Heart left ventricle (tissue), 16 donors: ENCODE measurements around the gene HMX1. TPM values are rescaled to one million over a fixed set of nuclear protein-coding genes. Genes with fewer than 3 reads are reported as not detected.

Source experiments
- ATAC-seq, 4 donors: fragments of 200-7000 bp; cut with Tn5 transposase; one replicate each; pipeline ENCODE4 v1.9.1; 2020 to 2022; ENCODE audit warnings: moderate library complexity in 4 of 4, mild to moderate bottlenecking in 3 of 4, moderate number of reproducible peaks in 1 of 4
- DNase-seq, 5 donors: peaks; one replicate each; pipeline ENCODE4 v3.0.0-alpha.2; 2020
- H3K27ac ChIP-seq, 12 donors: fragments of 200-600 bp; sonication (generic) in 4 of 12; one replicate each; pipeline versions ENCODE4 v1.5.0 to v1.8.0; 2016 to 2022; ENCODE audit warnings: mild to moderate bottlenecking in 2 of 12
- H3K27me3 ChIP-seq, 9 donors: fragments of 200-600 bp; sonication (generic) in 2 of 9; one replicate each; pipeline versions ENCODE4 v1.5.1 to v1.8.0; 2016 to 2022; ENCODE audit warnings: mild to moderate bottlenecking in 3 of 9
- H3K36me3 ChIP-seq, 9 donors: fragments of 200-600 bp; sonication (generic) in 2 of 9; one replicate each; pipeline versions ENCODE4 v1.5.0 to v1.8.0; 2018 to 2022; ENCODE audit warnings: mild to moderate bottlenecking in 2 of 9
- H3K4me1 ChIP-seq, 12 donors: fragments of 200-600 bp; sonication (generic) in 4 of 12; one replicate each; pipeline versions ENCODE4 v1.5.0 to v1.8.0; 2016 to 2022; ENCODE audit warnings: mild to moderate bottlenecking in 3 of 12
- H3K4me3 ChIP-seq, 12 donors: fragments of 200-600 bp; sonication (generic) in 4 of 12; one replicate each; pipeline versions ENCODE4 v1.5.0 to v1.8.0; 2017 to 2022; ENCODE audit warnings: mild to moderate bottlenecking in 9 of 12, moderate library complexity in 4 of 12
- H3K9me3 ChIP-seq, 12 donors: fragments of 200-600 bp; sonication (generic) in 4 of 12; one replicate each; pipeline versions ENCODE4 v1.5.0 to v1.8.0; 2016 to 2022; ENCODE audit warnings: mild to moderate bottlenecking in 1 of 12
- POLR2A ChIP-seq, 2 donors: fragments of 450-650 bp; IDR thresholded peaks; one replicate each; pipeline ENCODE4 v1.6.1; 2017; ENCODE audit warnings: antibody characterized with exemption in 2 of 2, mild to moderate bottlenecking in 2 of 2, moderate library complexity in 2 of 2
- WGBS, 4 donors: extraction: QIAGEN DNeasy Blood & Tissue Kit in 2 of 4; methylation state at CpG; one replicate each; pipeline versions ENCODE4 v1.1.5 to v1.1.7; 2013 to 2018; 5-methylcytosine and 5-hydroxymethylcytosine counted together
- intact Hi-C, 10 donors: fragments of 100-400 bp; cut with DNase I; formaldehyde crosslinking; loops; one replicate each; pipeline versions ENCODE4 v1.11.1 to v1.14.2; 2022
- polyA plus RNA-seq, 2 donors: library from polyadenylated mRNA; stranded (reverse); fragments of 200-250 nt; gene quantifications; one replicate each; pipeline ENCODE4 v1.2.3, GENCODE V29; 2013
- total RNA-seq, 9 donors: library from RNA; depleted of rRNA in 2 of 9; stranded (reverse); fragments of >200 nt in 2 of 9; fragmentation: NEBNext Ultra II Directional in 3 of 9; extraction: Animal tissue kit (Norgen Biotek cat#: 25700) in 3 of 9; gene quantifications; one replicate each; pipeline versions ENCODE4 v1.1.0 to v1.2.4, GENCODE V29; 2016 to 2023
- TF ChIP-seq, protein P1 (sequence below), 12 donors: fragments of 200-600 bp; sonication (generic) in 4 of 12; IDR thresholded peaks; one replicate each; pipeline versions ENCODE4 v1.5.0 to v1.8.0; 2018 to 2022; ENCODE audit warnings: antibody characterized with exemption in 12 of 12, mild to moderate bottlenecking in 5 of 12
- donor health status: ischemic (EF 13 %, LVEDD 7.1; RV severe dilation, severe dysfunction).
- donor health status: healthy with polysubstance abuse.
- donor health status: DM: no; HTN: yes; CAD: no.
- donor health status: DM: no; HTN: no; CAD: no.
- donor health status: ischemic (EF 25% LVEDD 6.9; RV normal size, moderate dysfunction).
- donor health status: ischemic (EF 25% LVEDD 5.7; RV mildly dilated, moderate dysfunction).
- donor health status: healthy.
- donor health status: DM: yes; HTN: yes; CAD: no.
- donor health status: ischemic (EF 35%, LVEDD 5.7; RV mildly dilated, moderate dysfunction).
- donor health status: nonischemic (EF 11% LVEDD 7.7; RV severe dilation, severe dysfunction).
- donor health status: DM: yes; HTN: yes; CAD: no.
- donor health status: PGD.
- donor health status: ischemic (EF 29% LVEDD 5.4; RV normal size, mild dysfunction).
- donor health status: nonischemic (EF 23%, LVEDD 6.1; RV moderate dilation, normal function).

HMX1 gene
- total and polyA plus RNA-seq, 11 donors = 0.25 TPM; not detected in 10

- DNase-seq (peak in 2 of 5 donors; percentile 24 to 54), ATAC-seq (no peak)
- H3K27me3 ChIP-seq = peaks cover 67 to 100% (median 95%) of the 10 kb centered on the region in 9 donors
- H3K36me3 ChIP-seq = no peaks in the 10 kb centered on the region
- intact Hi-C loops = no loop called here
- peak overlapping the region in 7 of 12 donors; percentile 17 to 43 (median 32) for H3K4me3 ChIP-seq
- 2% methylated on average over 41 to 51 of the region's 51 CpGs for WGBS, 4 donors
- no peak for TF ChIP-seq POLR2A (IDR thresholded peaks at IDR 0.05)
- TF ChIP-seq, protein P1, sequence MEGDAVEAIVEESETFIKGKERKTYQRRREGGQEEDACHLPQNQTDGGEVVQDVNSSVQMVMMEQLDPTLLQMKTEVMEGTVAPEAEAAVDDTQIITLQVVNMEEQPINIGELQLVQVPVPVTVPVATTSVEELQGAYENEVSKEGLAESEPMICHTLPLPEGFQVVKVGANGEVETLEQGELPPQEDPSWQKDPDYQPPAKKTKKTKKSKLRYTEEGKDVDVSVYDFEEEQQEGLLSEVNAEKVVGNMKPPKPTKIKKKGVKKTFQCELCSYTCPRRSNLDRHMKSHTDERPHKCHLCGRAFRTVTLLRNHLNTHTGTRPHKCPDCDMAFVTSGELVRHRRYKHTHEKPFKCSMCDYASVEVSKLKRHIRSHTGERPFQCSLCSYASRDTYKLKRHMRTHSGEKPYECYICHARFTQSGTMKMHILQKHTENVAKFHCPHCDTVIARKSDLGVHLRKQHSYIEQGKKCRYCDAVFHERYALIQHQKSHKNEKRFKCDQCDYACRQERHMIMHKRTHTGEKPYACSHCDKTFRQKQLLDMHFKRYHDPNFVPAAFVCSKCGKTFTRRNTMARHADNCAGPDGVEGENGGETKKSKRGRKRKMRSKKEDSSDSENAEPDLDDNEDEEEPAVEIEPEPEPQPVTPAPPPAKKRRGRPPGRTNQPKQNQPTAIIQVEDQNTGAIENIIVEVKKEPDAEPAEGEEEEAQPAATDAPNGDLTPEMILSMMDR (IDR thresholded peaks at IDR 0.05) = no peak
- peaks cover 0 to 9% (median 0%) of the 10 kb centered on the region in 12 donors for H3K9me3 ChIP-seq
- peaks cover 0 to 37% (median 10%) of the 10 kb centered on the region in 12 donors for H3K4me1 ChIP-seq
- no peak overlapping the region for H3K27ac ChIP-seq
These were observed 14.6 kb downstream of the HMX1 start for GRCh38 chr4:8856835-8857621.

GRCh38 chr4:8855818-8856245 lies 15.8 kb downstream of the HMX1 start:
- DNase-seq = peak in 1 of 5 donors; percentile 36
- Histone ChIP-seq H3K4me1 (peaks cover 0 to 26% (median 10%) of the 10 kb centered on the region in 12 donors), H3K27me3 (peaks cover 56 to 100% (median 89%) of the 10 kb centered on the region in 9 donors), H3K4me3 (no peak overlapping the region), H3K36me3 (no peaks in the 10 kb centered on the region), H3K9me3 (peaks cover 0 to 9% (median 0%) of the 10 kb centered on the region in 12 donors), H3K27ac (no peak overlapping the region)
- TF ChIP-seq, protein P1 (IDR thresholded peaks at IDR 0.05) = no peak
- no peak for TF ChIP-seq POLR2A (IDR thresholded peaks at IDR 0.05)
- 1 to 2% (median 2%) methylated on average over 9 of the region's 9 CpGs for WGBS, 4 donors
- ATAC-seq = no peak
- intact Hi-C loops = no loop called here

DNA sequence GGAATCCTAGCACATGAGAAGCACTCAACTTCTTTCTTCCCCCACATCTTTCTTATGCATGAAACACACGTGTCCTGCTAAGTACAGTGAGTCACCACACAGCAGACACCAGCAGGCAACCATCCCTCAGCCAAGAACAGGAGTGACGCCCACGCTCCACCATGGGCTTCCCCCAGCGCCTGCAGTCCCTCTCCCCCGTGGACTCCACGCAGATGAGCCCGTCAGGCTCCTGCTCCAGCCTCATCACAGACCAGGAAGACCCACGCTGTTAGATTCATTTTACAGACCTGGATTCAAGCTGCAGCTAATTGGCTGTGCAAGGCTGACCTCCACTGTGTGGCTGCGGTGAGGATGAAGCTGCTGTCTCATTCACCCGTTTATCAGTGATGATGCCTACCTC lies 16.7 kb downstream of the HMX1 start:
- Histone ChIP-seq H3K36me3 (no peaks in the 10 kb centered on the region), H3K4me3 (no peak overlapping the region), H3K4me1 (peaks cover 0 to 21% (median 10%) of the 10 kb centered on the region in 12 donors), H3K9me3 (peaks cover 0 to 9% (median 0%) of the 10 kb centered on the region in 12 donors), H3K27ac (no peak overlapping the region), H3K27me3 (peaks cover 53 to 100% (median 82%) of the 10 kb centered on the region in 9 donors)
- intact Hi-C loops = no loop called here
- ATAC-seq (no peak), DNase-seq (peak in 2 of 5 donors; percentile 20 to 53)
- no peak for TF ChIP-seq POLR2A (IDR thresholded peaks at IDR 0.05)
- TF ChIP-seq, protein P1 (IDR thresholded peaks at IDR 0.05) = no peak
- 12 to 24% (median 18%) methylated on average over 7 to 10 of the region's 10 CpGs for WGBS, 4 donors

DNA sequence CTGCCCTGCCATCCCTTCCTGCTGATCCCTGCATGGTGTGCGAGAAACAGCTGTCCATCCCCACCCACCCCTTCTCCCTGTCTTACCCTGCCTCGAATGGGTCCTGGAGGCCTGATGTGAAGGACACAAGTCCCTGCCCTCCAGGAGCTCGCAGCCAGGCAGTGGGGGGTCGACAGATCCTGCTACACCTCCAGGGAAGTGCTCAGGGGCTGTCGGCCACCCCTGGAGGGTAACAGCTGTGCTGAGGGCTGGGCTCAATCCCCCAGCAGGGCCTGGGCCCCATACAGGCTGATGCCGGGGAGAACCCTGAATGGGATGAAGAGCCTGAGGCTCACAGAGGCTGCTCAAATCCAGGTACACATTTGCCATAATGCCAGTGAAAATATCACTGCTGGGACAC lies 17.6 kb downstream of the HMX1 start:
- DNase-seq (peak in 1 of 5 donors; percentile 33), ATAC-seq (no peak)
- intact Hi-C loops = no loop called here
- Histone ChIP-seq H3K27ac (no peak overlapping the region), H3K27me3 (peaks cover 50 to 100% (median 76%) of the 10 kb centered on the region in 9 donors), H3K9me3 (peaks cover 0 to 9% (median 0%) of the 10 kb centered on the region in 12 donors), H3K36me3 (no peaks in the 10 kb centered on the region), H3K4me1 (peaks cover 0 to 21% (median 10%) of the 10 kb centered on the region in 12 donors), H3K4me3 (no peak overlapping the region)
- WGBS, 4 donors = 9 to 13% (median 10%) methylated on average over 5 to 6 of the region's 6 CpGs
- TF ChIP-seq POLR2A (IDR thresholded peaks at IDR 0.05) = no peak
- TF ChIP-seq, protein P1 (IDR thresholded peaks at IDR 0.05) = no peak
